Measurements from ENCODE around the gene CDR2L.

CDR2L gene

GRCh38 chr17:74987418-74987908 is at the start of gene CDR2L:
CDR2L (plus strand) TSS chr17:74987632; CDS start chr17:74988044, 412 bp downstream.
- DNase-seq, result peak; percentile 88 to 90

GRCh38 chr17:74938194-74938950 is 49.1 kb upstream of the CDR2L start:
- DNase-seq, result no peak

GRCh38 chr17:74939534-74939933 is 47.9 kb upstream of the CDR2L start:
- no peak for DNase-seq

- no peak for DNase-seq
These were observed 46.2 kb upstream of the CDR2L start for GRCh38 chr17:74941128-74941725.

- DNase-seq, result no peak
These were observed 43.5 kb upstream of the CDR2L start for GRCh38 chr17:74943808-74944522.

GRCh38 chr17:74945543-74945942 is 41.9 kb upstream of the CDR2L start:
- DNase-seq, result no peak

GRCh38 chr17:74946641-74947040 is 40.8 kb upstream of the CDR2L start:
- DNase-seq, result no peak

- no peak for DNase-seq
These were observed 40.2 kb upstream of the CDR2L start for GRCh38 chr17:74947041-74947754.

GRCh38 chr17:74949455-74950115 is 37.8 kb upstream of the CDR2L start:
- no peak for DNase-seq

- no peak for DNase-seq
These were observed 37.2 kb upstream of the CDR2L start for GRCh38 chr17:74950207-74950606.

GRCh38 chr17:74951065-74951464 is 36.4 kb upstream of the CDR2L start:
- DNase-seq, result no peak

- DNase-seq, result no peak
These were observed 35.6 kb upstream of the CDR2L start for GRCh38 chr17:74951680-74952421.

- no peak for DNase-seq
These were observed 34.9 kb upstream of the CDR2L start for GRCh38 chr17:74952431-74953133.

GRCh38 chr17:74953134-74953687 is 34.2 kb upstream of the CDR2L start:
- no peak for DNase-seq

GRCh38 chr17:74954115-74954514 is 33.3 kb upstream of the CDR2L start:
- DNase-seq, result no peak

- no peak for DNase-seq
These were observed 32.6 kb upstream of the CDR2L start for GRCh38 chr17:74954665-74955421.

- no peak for DNase-seq
These were observed 31.3 kb upstream of the CDR2L start for GRCh38 chr17:74956093-74956492.

- DNase-seq, result peak; percentile 86 to 91
These were observed 29.3 kb upstream of the CDR2L start for GRCh38 chr17:74957935-74958740.

All from stimulated activated CD4-positive, alpha-beta T cell treated with anti-CD3 and anti-CD28 coated beads, Interleukin-2, amount 100 ng/mL, for 48 hours (primary cell).